Stimulated activated CD4-positive, alpha-beta T cell treated with anti-CD3 and anti-CD28 coated beads, Interleukin-2, amount 100 ng/mL, for 4 hours (primary cell): ENCODE data around the gene ADNP.
"Not testable (repeated sequence)": the region's sequence is repeated elsewhere in the genome, so short reads cannot be mapped to it uniquely, and the experiment has no call there.

Experiments used
- DNase-seq: peaks from one replicate; pipeline ENCODE4 v3.0.0-alpha.2; 2020; ENCODE audit warnings: low read depth

The ADNP gene

GRCh38 chr20:50900261-50900660 lies 31.0 kb downstream of the ADNP start:
- DNase-seq, result no peak

GRCh38 chr20:50898475-50898874 lies 32.8 kb downstream of the ADNP start:
- DNase-seq, result no peak

- DNase-seq, result no peak
These were observed 36.0 kb downstream of the ADNP start for GRCh38 chr20:50895111-50895830.

GRCh38 chr20:50893620-50894019 lies 37.6 kb downstream of the ADNP start:
- DNase-seq, result no peak

GRCh38 chr20:50892394-50892793 lies 38.8 kb downstream of the ADNP start:
- DNase-seq, result no peak

GRCh38 chr20:50891138-50891537 lies 40.1 kb downstream of the ADNP start:
- DNase-seq, result no peak

GRCh38 chr20:50887576-50887975 lies 43.7 kb downstream of the ADNP start:
- DNase-seq, result no peak

GRCh38 chr20:50886184-50886790 lies 45.0 kb downstream of the ADNP start:
- no peak for DNase-seq

- DNase-seq, result no peak
These were observed 45.5 kb downstream of the ADNP start for GRCh38 chr20:50885781-50886180.

- DNase-seq, result no peak
These were observed 46.2 kb downstream of the ADNP start for GRCh38 chr20:50885068-50885467.

- no peak for DNase-seq
These were observed 47.4 kb downstream of the ADNP start for GRCh38 chr20:50883856-50884255.

- not testable (repeated sequence) for DNase-seq
These were observed 49.3 kb downstream of the ADNP start for GRCh38 chr20:50881759-50882424.

GRCh38 chr20:50879649-50880550 lies 51.3 kb downstream of the ADNP start:
- DNase-seq, result no peak

GRCh38 chr20:50877232-50877743 lies 53.9 kb downstream of the ADNP start:
- no peak for DNase-seq

GRCh38 chr20:50876816-50877215 lies 54.4 kb downstream of the ADNP start:
- DNase-seq, result no peak

- DNase-seq, result no peak
These were observed 55.1 kb downstream of the ADNP start for GRCh38 chr20:50876063-50876685.

- DNase-seq, result no peak
These were observed 56.2 kb downstream of the ADNP start for GRCh38 chr20:50874758-50875665.

- no peak for DNase-seq
These were observed 57.0 kb downstream of the ADNP start for GRCh38 chr20:50874111-50874757.

GRCh38 chr20:50873585-50873984 lies 57.7 kb downstream of the ADNP start:
- no peak for DNase-seq
